Gastrocnemius medialis (tissue), 4 donors: ENCODE results near the gene ESPNL.

Experiments used
- CTCF ChIP-seq, 5 experiments: fragments of 450-650 bp in 3 of 5; fragments of 200-600 bp in 2 of 5; sonication (generic) in 2 of 5; IDR thresholded peaks in 4 of 5; conservative IDR thresholded peaks in 1 of 5; 1 replicate in 4 of 5; 2 replicates in 1 of 5; pipeline ENCODE4 v1.5.1; 2016 to 2019; ENCODE audit warnings: antibody characterized with exemption in 5 of 5, mild to moderate bottlenecking in 3 of 5, moderate library complexity in 3 of 5
- POLR2A ChIP-seq, 2 donors: fragments of 450-650 bp; IDR thresholded peaks; one replicate each; pipeline ENCODE4 v1.6.1; 2017; ENCODE audit warnings: antibody characterized with exemption in 2 of 2, mild to moderate bottlenecking in 2 of 2, moderate library complexity in 2 of 2

- peak; percentile 44 to 51 for TF ChIP-seq POLR2A (IDR thresholded peaks at IDR 0.05)
- TF ChIP-seq CTCF (IDR thresholded peaks at IDR 0.05 in 4 of 5, conservative IDR thresholded peaks at IDR 0.05 in 1 of 5), result no peak
These were observed 49.9 kb downstream of the ESPNL start for GRCh38 chr2:238149841-238150572.
